ENCODE results near the gene PIEZO1.

PIEZO1 gene

GRCh38 chr16:88714420-88715302 is 70.4 kb downstream of the PIEZO1 start:
- DNase-seq: no peak

DNA sequence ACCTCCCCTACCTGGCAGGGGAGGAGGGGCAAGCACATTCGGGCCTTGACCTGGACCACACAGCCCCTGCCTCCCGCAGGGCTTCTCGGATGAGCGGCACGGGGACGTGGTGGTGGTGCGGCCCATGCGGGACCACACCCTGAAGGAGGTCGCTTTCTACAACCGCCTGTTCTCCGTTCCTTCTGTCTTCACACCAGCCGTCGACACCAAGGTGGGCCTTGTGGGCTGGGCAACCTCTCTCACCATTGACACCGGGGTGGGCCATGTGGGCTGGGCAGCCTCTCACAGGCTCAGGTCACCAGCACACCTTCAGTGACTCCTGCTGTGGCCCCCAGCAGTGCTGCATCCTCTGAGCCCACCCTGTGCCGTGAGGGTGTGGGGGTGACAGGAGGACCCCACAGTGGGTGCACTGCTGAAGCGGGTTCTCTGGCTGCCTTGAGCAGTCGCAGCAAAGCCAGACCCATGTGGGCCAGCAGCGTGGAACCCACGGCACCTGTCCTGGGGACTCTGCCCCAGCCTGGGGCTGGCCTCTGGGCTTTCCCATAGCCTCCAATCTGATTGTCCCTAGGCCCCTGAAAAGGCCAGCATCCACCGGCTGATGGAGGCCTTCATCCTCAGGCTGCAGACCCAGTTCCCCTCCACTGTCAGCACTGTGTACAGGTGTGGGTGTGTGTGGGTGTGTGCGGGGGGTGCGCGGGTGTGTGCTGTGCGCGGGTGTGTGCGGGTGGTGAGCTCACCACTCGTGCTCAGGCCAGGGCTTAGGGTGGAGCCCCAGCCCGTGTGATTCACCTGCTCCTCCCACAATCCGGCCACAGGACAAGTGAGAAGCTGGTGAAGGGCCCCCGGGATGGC is 71.2 kb downstream of the PIEZO1 start:
- no peak for DNase-seq

GRCh38 chr16:88713054-88713453 is 72.0 kb downstream of the PIEZO1 start:
- no peak for DNase-seq

DNA sequence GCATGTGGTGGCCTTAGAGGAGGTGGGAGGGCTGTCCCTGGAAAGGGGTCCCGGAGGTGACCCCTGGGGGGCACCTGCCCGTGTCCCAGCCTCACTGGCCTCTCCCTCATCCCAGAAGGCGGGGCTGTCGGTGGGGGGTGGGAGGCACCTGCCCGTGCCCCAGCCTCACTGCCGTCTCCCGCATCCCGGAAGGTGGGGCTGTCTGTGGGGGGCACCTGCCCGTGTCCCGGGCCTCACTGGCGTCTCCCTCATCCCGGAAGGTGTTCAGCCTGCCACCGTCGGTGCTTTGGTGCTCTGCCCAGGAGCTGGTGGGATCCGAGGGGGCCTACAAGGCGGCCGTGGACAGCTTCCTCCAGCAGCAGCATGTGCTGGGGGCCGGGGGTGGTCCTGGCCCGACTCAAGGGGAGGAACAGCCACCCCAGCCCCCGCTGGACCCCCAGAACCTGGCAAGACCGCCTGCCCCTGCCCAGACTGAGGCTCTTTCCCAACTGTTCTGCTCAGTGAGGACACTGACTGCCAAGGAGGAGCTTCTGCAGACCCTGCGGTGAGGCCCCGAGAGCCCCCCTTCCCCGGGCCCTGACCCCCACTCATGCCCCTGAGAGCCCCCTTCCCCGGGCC is 72.5 kb downstream of the PIEZO1 start:
- no peak for DNase-seq

- DNase-seq: no peak
Measured at GRCh38 chr16:88711750-88712340, 73.2 kb downstream of the PIEZO1 start.

- no peak for DNase-seq
Measured at GRCh38 chr16:88710556-88710955, 74.5 kb downstream of the PIEZO1 start.

GRCh38 chr16:88706965-88707826 is 77.8 kb downstream of the PIEZO1 start:
- no peak for DNase-seq

GRCh38 chr16:88706229-88706964 is 78.6 kb downstream of the PIEZO1 start, which contains the start of the genes CTU2 and RNF166:
Gene CTU2, plus strand, starts transcription at chr16:88706503. Its CDS starts 28 bp downstream, at chr16:88706531.
Gene RNF166, minus strand, starts transcription at chr16:88706408. Its CDS starts 83 bp downstream, at chr16:88706325.
- peak; percentile 92 for DNase-seq

GRCh38 chr16:88705801-88706228 is 79.2 kb downstream of the PIEZO1 start:
- peak; percentile 17 for DNase-seq

GRCh38 chr16:88705076-88705684 is 79.8 kb downstream of the PIEZO1 start:
- DNase-seq: peak; percentile 38

DNA sequence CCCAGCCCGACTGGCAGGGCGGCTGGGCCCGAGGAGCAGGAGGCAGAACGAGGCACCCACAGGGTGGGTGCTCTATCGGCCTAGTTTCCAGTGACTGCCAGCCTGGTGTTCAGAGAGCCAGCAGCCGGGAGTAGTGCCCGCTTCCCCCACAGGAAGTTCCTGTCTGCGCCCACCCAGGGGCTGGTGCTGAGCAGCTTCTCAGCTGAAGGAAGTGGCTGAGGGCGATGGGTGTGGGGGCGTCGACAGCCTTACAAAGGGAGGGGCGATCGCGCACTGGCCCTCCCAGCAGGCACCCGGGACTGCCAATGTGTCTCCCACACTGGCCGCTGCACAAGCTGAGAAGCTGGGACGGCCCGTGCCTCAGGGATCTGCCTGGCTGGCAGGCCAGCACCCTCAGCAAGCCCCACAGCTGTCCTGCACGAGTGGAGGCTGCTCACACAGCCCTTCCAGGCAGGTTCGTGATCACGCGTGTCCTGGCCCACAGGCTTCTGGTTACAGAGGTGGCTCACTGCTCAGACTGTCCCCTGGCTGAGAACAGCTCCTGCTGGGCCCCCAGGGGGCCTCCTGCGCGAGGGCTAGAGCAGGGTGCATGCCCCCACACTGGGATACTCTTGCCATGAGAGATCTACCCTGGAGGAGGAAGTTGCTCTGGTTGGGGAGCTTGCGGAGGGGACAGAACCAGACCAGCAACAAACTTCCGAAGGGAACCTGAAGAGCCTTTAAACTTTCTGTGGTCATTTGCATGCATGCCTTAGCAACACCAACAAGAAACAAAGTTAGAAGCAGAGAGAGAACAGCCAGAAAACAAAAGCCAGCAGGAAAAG is 81.3 kb downstream of the PIEZO1 start:
- DNase-seq: peak; percentile 69

GRCh38 chr16:88702371-88703210 is 82.4 kb downstream of the PIEZO1 start:
- DNase-seq: no peak

- DNase-seq: peak; percentile 17
Measured at GRCh38 chr16:88701581-88702370, 83.2 kb downstream of the PIEZO1 start.

- peak; percentile 94 for DNase-seq
Measured at GRCh38 chr16:88700636-88701482, 84.2 kb downstream of the PIEZO1 start.

DNA sequence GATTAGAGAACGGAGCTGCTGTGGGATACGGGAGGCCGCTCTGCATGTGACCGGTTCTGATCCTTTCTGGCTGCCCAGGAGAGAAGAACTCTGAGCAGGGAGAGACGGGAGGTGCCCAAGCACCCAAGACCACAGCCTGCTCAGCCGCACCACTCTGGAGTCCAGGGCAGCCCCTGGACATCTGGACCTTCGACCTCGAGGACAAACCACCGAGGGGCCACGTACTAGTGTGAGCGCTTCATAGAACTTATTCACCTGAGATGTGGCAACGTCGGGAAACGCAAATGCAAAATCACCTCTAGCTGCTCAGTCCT is 84.7 kb downstream of the PIEZO1 start:
- no peak for DNase-seq

- DNase-seq: no peak
Measured at GRCh38 chr16:88699180-88699579, 85.8 kb downstream of the PIEZO1 start.

DNA sequence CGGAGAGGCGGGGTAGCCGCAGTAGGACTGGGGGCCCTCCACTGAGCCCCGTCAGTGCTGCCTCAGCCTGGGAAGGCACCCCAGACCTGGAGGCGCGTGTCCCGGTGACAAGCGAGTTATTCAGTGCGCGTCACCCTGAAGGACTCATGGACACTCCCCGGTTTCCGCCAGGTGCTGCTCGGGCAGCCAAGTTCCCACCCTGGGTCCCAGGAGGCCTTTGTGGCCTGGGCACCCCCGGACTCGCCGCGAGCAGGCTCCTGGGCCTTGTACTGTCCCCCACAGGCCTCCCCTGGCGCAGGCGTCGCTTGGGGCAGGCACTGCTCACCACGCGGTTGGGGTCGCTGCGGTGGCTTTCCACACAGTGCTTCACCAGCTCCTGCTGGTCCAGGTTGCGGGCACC is 86.4 kb downstream of the PIEZO1 start:
- no peak for DNase-seq

Data from stimulated activated CD4-positive, alpha-beta T cell treated with anti-CD3 and anti-CD28 coated beads, Interleukin-4, amount 100 ng/mL, for 24 hours (primary cell).